GM18951 (cell line): ENCODE results near the gene PPIAL4G.
"Not testable (repeated sequence)": the region's sequence is repeated elsewhere in the genome, so short reads cannot be mapped to it uniquely, and the experiment has no call there.

Source experiments
- POLR2A ChIP-seq: IDR thresholded peaks from 4 replicates; pipeline ENCODE4 v1.6.1; 2011; ENCODE audit warnings: mild to moderate bottlenecking; ENCODE audit not compliant: insufficient read length, insufficient read depth; ENCODE audit errors: extremely low read depth
- in situ Hi-C: fragments of 300-500 bp; cut with MboI; formaldehyde crosslinking; loops from one replicate; pipeline ENCODE4 v1.12.0; 2022; ENCODE audit warnings: low sequenced_read_pairs, mixed read lengths, inconsistent platforms; ENCODE audit not compliant: unreplicated experiment

PPIAL4G gene

DNA sequence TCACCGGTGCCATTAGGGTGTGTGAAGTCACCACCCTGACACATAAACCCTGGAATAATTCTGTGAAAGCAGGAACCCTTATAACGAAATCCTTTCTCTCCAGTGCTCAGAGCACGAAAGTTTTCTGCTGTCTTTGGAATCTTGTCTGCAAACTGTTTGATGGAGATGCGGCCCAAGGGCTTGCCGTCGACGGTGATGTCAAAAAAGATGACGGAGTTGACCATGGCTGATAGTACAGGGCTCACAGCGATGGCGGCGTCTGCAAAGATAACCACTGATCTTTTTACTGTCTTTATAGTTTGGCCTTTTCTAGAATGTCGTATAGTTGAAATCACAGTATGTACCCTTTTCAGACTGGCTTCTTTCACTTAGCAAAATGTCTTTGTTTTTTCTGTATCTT is at the start of gene PPIAL4G:
Gene PPIAL4G, minus strand, starts transcription at position 274 of the 400 bp plus-strand sequence. Its CDS starts 50 bp downstream, at position 224.
- in situ Hi-C loops = not testable (repeated sequence)

- in situ Hi-C loops = not testable (repeated sequence)
Observed at GRCh38 chr1:148532158-148532557, 49.1 kb upstream of the PPIAL4G start.

DNA sequence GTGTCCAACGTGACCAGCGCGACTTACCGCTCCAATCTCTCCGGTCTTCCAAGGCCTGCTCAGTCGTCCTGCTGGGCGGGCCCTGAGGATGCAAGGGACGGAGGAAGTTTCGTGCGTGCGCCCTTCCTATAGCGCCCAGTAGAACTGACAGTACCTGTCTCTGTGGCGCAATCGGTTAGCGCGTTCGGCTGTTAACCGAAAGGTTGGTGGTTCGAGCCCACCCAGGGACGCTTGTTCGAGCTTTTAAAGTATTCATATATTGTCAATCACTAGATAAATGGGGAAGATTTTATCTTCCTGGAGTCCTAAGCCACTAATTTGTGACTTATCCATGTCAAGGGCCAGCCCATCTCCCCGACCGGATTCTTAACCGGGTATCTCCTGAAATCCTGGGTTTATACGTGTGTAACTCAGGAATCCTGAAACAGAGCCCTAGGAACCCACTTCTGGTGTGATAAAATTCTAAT is 46.0 kb upstream of the PPIAL4G start:
- in situ Hi-C loops = not testable (repeated sequence)

GRCh38 chr1:148528591-148528990 is 45.5 kb upstream of the PPIAL4G start:
- in situ Hi-C loops = not testable (repeated sequence)

GRCh38 chr1:148526587-148526986 is 43.5 kb upstream of the PPIAL4G start:
- in situ Hi-C loops = not testable (repeated sequence)

DNA sequence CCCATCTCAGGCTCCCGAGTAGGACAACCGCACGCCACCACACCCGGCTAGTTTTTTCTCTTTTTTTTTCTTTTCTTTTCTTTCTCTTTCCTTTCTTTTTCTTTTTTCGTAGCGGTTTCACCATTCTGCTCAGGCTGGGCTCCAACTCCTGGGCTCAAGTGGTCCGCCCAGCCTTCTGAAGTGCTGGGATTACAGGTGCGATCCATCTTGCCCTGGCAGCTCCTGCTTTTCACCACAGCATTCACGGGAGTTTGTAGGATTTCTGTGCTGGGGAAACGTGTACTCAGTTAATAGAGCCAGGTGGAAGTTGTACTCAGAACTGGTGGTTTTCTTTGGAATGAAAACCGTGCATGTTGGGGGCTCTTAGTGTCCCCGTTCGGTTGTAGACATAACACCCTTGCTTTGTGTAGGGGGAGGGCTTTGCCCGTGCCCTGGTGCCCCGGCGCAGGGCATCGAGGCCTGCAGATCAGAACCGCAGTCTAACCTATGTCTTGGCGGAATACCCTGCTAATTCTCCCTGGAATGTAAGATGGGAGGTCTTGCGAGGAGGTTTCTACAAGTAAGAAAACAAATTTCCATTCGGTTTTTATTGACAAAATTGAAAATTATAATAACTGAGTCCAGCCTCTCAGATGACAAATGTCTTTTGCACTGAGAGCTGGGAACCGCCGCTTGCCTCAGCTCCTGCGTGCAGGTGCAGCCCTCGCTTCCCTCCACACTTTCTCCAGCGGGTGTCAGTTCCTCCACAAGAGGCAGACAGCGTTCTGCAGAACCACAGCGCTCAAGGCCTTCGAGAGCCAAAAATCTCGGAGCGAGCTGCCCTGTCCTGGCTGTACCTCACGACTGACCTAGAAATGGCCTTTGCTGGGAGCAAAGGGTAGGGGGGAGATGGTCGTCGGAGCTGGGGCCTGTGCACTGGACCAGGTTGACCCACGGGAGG is 40.4 kb upstream of the PPIAL4G start:
- in situ Hi-C loops = not testable (repeated sequence)

- peak; percentile 96 for TF ChIP-seq POLR2A
Observed at GRCh38 chr1:148522561-148523204, 39.6 kb upstream of the PPIAL4G start.

GRCh38 chr1:148522072-148522471 is 39.0 kb upstream of the PPIAL4G start:
- in situ Hi-C loops = not testable (repeated sequence)

More at GRCh38 chr1:148522561-148523204, 39.6 kb upstream of the PPIAL4G start:
- in situ Hi-C loops = not testable (repeated sequence)

- in situ Hi-C loops = not testable (repeated sequence)
Observed at GRCh38 chr1:148514310-148514709, 31.2 kb upstream of the PPIAL4G start.

DNA sequence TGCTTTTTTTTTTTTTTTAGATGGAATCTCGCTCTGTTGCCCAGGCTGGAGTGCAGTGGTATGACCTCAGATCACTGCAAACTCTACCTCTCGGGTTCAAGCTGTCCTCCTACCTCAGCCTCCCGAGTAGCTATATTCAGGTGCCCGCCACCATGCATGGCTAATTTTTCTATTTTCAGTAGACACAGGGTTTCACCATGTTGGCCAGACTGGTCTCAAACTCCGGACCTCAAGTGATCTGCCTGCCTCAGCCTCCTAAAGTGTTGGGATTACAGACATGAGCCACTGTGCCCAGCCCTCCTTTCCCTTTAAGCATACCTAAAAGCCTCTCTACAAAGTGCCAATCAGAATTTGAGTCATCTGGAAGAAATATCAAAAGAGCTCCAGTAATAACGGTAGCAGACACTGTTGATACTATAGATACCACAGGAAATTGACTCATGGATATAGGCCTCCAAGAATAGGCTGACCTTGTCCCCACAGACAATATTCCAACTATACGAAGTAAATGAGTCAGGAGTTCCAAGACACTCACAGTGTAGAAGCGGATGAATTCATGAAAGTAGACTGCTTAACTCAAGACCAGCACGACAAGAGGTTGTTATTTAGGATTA is 29.6 kb upstream of the PPIAL4G start:
- in situ Hi-C loops = not testable (repeated sequence)

- in situ Hi-C loops = not testable (repeated sequence)
Observed at GRCh38 chr1:148493933-148494332, 10.8 kb upstream of the PPIAL4G start.

- in situ Hi-C loops = not testable (repeated sequence)
Observed at GRCh38 chr1:148481134-148481533, 2.0 kb downstream of the PPIAL4G start.

DNA sequence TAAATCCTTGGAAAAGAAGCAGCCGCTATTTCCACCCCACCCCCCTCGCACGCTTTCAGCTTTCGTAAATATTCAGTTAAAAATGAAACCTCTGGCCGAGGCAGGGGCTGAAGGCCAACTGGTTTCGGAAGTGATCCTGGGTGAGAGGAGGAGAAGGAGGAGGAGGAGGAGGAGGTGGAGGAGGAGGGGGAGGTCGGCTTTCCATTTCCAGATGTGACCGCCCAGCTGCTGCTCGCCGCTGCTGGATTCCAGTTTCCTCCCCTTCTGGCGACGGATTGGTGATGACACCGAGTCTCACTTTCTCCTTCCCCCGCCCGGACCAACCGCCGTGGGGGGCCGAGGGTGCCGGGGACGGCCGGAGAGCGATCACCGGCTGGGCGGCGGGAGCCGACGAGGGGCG is 23.4 kb downstream of the PPIAL4G start:
- in situ Hi-C loops = not testable (repeated sequence)

DNA sequence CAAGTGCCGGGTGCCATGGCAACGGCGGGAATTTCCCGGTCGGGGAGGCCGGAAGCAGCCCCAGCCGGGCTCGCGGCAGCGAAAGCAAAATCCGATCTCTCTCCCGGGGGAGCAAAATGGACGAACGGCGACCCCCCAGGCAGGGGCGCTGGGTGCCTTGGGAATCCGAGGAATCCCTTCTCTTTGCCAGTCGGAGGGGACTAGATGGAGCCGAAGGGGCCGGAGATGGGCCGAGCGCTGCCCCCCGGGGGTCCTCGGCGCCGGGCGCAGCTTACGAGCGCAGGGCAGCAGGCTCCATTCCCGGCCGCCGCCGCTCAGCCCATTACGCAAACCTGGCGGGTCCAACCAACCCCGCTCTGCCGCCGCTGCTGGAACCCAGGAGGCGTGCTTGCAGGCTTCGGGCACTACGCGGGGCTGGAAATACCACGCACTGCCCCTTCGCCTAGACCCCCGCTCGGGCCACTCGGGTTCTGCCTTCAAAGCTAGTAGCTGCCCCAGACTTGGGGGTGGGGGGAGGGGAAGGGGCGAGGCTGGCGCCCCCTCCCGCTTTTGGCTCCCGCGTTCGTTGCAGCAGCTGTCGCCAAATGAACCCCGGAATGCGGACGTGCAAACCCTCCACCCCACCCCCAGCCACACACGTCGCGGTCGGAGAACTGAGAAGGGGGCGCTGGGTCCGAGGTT is 24.1 kb downstream of the PPIAL4G start:
- peak; percentile 32 for TF ChIP-seq POLR2A
- in situ Hi-C loops = not testable (repeated sequence)

DNA sequence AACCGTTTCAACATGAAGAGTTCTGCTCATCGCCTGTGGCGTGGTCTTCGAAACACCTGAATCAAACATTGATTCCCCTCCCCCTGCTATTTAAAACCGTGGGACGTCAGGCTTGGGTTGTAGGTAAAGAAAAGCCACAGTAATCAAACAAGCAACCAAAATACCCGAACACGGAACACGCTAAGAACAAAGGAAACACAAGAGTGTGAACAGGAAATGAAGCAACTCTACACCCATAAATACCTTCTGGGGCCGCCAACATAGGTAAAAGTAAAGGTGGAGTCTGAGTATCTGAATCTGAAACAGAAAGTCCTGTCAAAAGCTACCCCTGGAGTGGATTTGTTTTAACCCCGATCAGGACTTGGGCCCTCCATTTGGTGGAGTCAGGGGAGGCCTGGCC is 24.7 kb downstream of the PPIAL4G start:
- in situ Hi-C loops = not testable (repeated sequence)

DNA sequence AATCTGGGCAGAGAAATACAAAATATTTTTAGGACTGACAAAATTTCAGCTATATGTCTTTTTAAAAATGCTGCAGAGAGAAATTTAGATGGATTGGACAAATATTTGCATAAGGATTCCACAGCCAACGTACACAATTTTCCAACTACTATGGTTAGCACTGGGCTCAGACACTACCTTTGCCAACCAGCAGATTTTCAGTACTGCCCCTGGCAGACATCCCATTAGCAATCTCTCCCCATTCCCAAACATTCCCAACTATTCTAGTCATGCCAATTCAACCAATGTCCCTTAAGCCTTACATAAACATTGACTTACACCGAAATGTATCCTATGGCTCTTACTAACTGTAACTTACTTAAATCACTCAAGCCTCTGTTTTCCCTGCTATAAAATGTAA is 30.3 kb downstream of the PPIAL4G start:
- in situ Hi-C loops = not testable (repeated sequence)

DNA sequence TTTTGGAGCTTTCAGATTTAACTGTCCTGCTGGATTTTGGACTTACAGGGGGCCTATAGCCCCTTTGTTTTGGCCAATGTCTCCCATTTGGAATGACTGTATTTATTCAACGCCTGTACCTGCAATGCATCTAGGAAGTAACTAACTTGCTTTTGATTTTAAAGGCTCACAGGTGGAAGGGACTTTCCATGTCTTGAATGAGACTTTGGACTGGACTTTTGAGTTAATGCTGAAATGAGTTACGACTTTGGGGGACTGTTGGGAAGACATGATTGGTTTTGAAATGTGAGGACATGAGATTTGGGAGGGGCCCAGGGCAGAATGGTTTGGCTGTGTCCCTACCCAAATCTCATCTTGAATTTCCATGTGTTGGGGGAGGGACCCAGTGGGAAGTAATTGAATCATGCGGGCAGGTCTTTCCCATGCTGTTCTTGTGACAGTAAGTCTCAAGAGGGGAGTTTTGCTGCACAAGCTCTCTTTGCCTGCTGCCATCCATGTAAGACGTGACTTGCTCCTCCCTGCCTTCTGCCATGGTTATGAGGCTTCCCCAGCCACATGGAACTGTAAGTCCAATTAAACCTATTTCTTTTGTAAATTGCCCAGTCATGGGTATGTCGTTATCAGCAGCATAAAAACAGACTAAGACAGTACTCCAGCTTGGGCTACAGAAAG is 43.3 kb downstream of the PPIAL4G start:
- in situ Hi-C loops = not testable (repeated sequence)
